HepG2 (cell line): Measurements from ENCODE around the gene UBC. TPM values are rescaled to one million over a fixed set of nuclear protein-coding genes. Genes with fewer than 3 reads are reported as not detected.

Source experiments
- ASH2L ChIP-seq: fragments of 300-600, 200-600 bp; sonication (generic); IDR thresholded peaks from 2 replicates; pipeline ENCODE4 v1.7.0; 2017; ENCODE audit warnings: low read depth, mild to moderate bottlenecking, moderate library complexity, mixed read lengths, low read length; ENCODE audit not compliant: insufficient read length
- GFI1 ChIP-seq: sonication (generic); formaldehyde crosslinking; IDR thresholded peaks from 2 replicates; pipeline ENCODE4 v1.5.0; 2020; ENCODE audit warnings: missing genetic modification reagents, mild to moderate bottlenecking, borderline replicate concordance
- HDAC6 ChIP-seq: fragments of 200-600 bp; sonication (generic); IDR thresholded peaks from 2 replicates; pipeline ENCODE4 v1.7.0; 2017; ENCODE audit warnings: mild to moderate bottlenecking, antibody characterized with exemption, low read length, low read depth
- JARID2 ChIP-seq: sonication (generic); formaldehyde crosslinking; IDR thresholded peaks from 2 replicates; pipeline ENCODE4 v1.8.1; 2023; ENCODE audit warnings: missing genetic modification reagents, inconsistent platforms; ENCODE audit not compliant: insufficient replicate concordance
- KAT7 ChIP-seq: IDR thresholded peaks from 2 replicates; pipeline ENCODE4 v1.6.1; 2018; ENCODE audit warnings: borderline replicate concordance, missing compliant biosample characterization
- KDM6A ChIP-seq: IDR thresholded peaks from 2 replicates; pipeline ENCODE4 v1.6.1; 2016; ENCODE audit warnings: low read depth
- MXI1 ChIP-seq: IDR thresholded peaks from 3 replicates; pipeline ENCODE4 v1.6.1; 2012; ENCODE audit warnings: low read depth, low read length, inconsistent platforms, borderline replicate concordance
- NR2F6 ChIP-seq, 2 experiments: IDR thresholded peaks; 2 replicates each; pipeline ENCODE4 v1.6.1; 2016; ENCODE audit warnings: antibody characterized with exemption in 1 of 2, mild to moderate bottlenecking in 1 of 2
- POLR2AphosphoS5 ChIP-seq: IDR thresholded peaks from 2 replicates; pipeline ENCODE4 v1.6.1; 2012; ENCODE audit warnings: low read depth, low read length
- PRDM15 ChIP-seq: sonication (generic); formaldehyde crosslinking; IDR thresholded peaks from 2 replicates; pipeline ENCODE4 v1.4.0; 2020; ENCODE audit warnings: missing genetic modification reagents
- RFXANK ChIP-seq: IDR thresholded peaks from 2 replicates; pipeline ENCODE4 v1.6.1; 2016
- SAP130 ChIP-seq: IDR thresholded peaks from 2 replicates; pipeline ENCODE4 v1.6.1; 2016; ENCODE audit warnings: low read depth
- SOX13 ChIP-seq, 3 experiments: fragments of 450-650 bp in 1 of 3; sonication (generic) in 1 of 3; formaldehyde crosslinking in 1 of 3; IDR thresholded peaks in 2 of 3; conservative IDR thresholded peaks in 1 of 3; 2 replicates each; pipeline versions ENCODE4 v1.5.0 to v1.6.1; 2016 to 2020; ENCODE audit warnings: antibody characterized with exemption in 1 of 3, mild to moderate bottlenecking in 1 of 3, missing compliant biosample characterization in 1 of 3, missing genetic modification reagents in 1 of 3, moderate library complexity in 1 of 3
- ZHX2 ChIP-seq, 2 experiments: sonication (generic) in 1 of 2; formaldehyde crosslinking in 1 of 2; IDR thresholded peaks; 2 replicates each; pipeline versions ENCODE4 v1.6.1 to v1.9.0; 2014 to 2022; ENCODE audit warnings: antibody characterized with exemption in 1 of 2, borderline replicate concordance in 1 of 2, inconsistent platforms in 1 of 2, low read depth in 1 of 2, missing genetic modification reagents in 1 of 2
- ZMYM4 ChIP-seq: sonication (generic); formaldehyde crosslinking; IDR thresholded peaks from 2 replicates; pipeline ENCODE4 v1.8.1; 2023; ENCODE audit warnings: mild to moderate bottlenecking, missing genetic modification reagents
- ZNF275 ChIP-seq: sonication (generic); formaldehyde crosslinking; IDR thresholded peaks from 2 replicates; pipeline ENCODE4 v1.8.0; 2022; ENCODE audit warnings: missing genetic modification reagents, mild to moderate bottlenecking, inconsistent platforms, borderline replicate concordance
- polyA plus RNA-seq, 8 experiments: library from polyadenylated mRNA; depleted of rRNA in 3 of 8; stranded (reverse) in 7 of 8; unstranded in 1 of 8; fragments of >200 nt; fragmentation: Illumina TruSeq in 4 of 8; extraction: Trizol in 4 of 8; gene quantifications; 2 replicates each; pipeline versions ENCODE4 v1.2.1 to v1.2.3, GENCODE V29; 2011 to 2016; ENCODE audit warnings: low read depth in 4 of 8, missing spikeins in 1 of 8, mixed read lengths in 1 of 8; ENCODE audit not compliant: insufficient read depth in 1 of 8
- total RNA-seq, 5 experiments: library from RNA; depleted of rRNA; stranded (reverse); fragments of >200 nt; fragmentation: Illumina TruSeq; extraction: Trizol; gene quantifications; 2 replicates each; pipeline ENCODE4 v1.2.3, GENCODE V29; 2016; ENCODE audit warnings: low read depth in 1 of 5

The UBC gene
- total and polyA plus RNA-seq, 2 of the 13 experiments (the other 11 are each of a cell fraction or from before 2014, with no cell fraction given): 805 to 1,432 TPM

- TF ChIP-seq HDAC6 (no peak), ASH2L (peak; percentile 8), GFI1 (CRISPR knock-in tag) (peak; percentile 89), ZMYM4 (0 out of 2 replicates have a peak, but pooled peaks have one; percentile 25), NR2F6 (IDR thresholded peaks at IDR 0.05) (peak; percentile 50; the same call in 1 of the 2 replicates), NR2F6 (CRISPR knock-in tag; IDR thresholded peaks at IDR 0.05) (peak; percentile 76), PRDM15 (CRISPR knock-in tag) (peak; percentile 90), MXI1 (peak; percentile 62; the same call in 1 of the 3 replicates), RFXANK (CRISPR knock-in tag) (no peak), ZNF275 (CRISPR knock-in tag) (no peak), ZHX2 (IDR thresholded peaks at IDR 0.05; ENCODE audit: low read depth) (no peak), ZHX2 (CRISPR knock-in tag; IDR thresholded peaks at IDR 0.05; ENCODE audit: borderline replicate concordance) (no peak), JARID2 (no peak), KAT7 (CRISPR knock-in tag) (peak; percentile 60), KDM6A (peak; percentile 67), SAP130 (CRISPR knock-in tag) (peak; percentile 92), POLR2AphosphoS5 (peak; percentile 53; the same call in 1 of the 2 replicates), SOX13 (IDR thresholded peaks at IDR 0.05) (no peak), SOX13 (CRISPR knock-in tag; conservative IDR thresholded peaks at IDR 0.05 in 1 of 2, IDR thresholded peaks at IDR 0.05 in 1 of 2) (peak in 1 of 2 experiments; percentile 66; a peak in 1 of 4 replicates)
These were observed 2.1 kb upstream of the UBC start (continued) for GRCh38 chr12:124916374-124917134.
